ENCODE results near the gene MFSD11. TPM values are rescaled to one million over a fixed set of nuclear protein-coding genes. Genes with fewer than 3 reads are reported as not detected.

Gene MFSD11
- total and polyA plus RNA-seq, 11 donors: 14.3 to 36.5 (median 25.3) TPM

- ATAC-seq (no peak), DNase-seq (peak in 2 of 5 donors; percentile 10 to 22)
- no peak for TF ChIP-seq CTCF (IDR thresholded peaks at IDR 0.05)
- intact Hi-C loops (cut with DNase I): no loop called here
- Histone ChIP-seq H3K4me3 (no peak overlapping the region), H3K27me3 (no peaks in the 10 kb centered on the region), H3K4me1 (peaks cover 13 to 100% (median 88%) of the 10 kb centered on the region in 12 donors), H3K27ac (peak overlapping the region; percentile 53 to 99 (median 93)), H3K9me3 (no peaks in the 10 kb centered on the region), H3K36me3 (peaks cover 0 to 8% (median 0%) of the 10 kb centered on the region in 9 donors)
- WGBS, 4 donors: 45 to 64% (median 60%) methylated on average over 13 of the region's 13 CpGs
Measured at GRCh38 chr17:76690596-76691280, 47.2 kb upstream of the MFSD11 start.

- no peak overlapping the region for H3K4me3 ChIP-seq
- intact Hi-C loops (cut with DNase I): no loop called here
- H3K9me3 ChIP-seq: no peaks in the 10 kb centered on the region
- peak overlapping the region; percentile 67 to 99 (median 93) for H3K27ac ChIP-seq
- H3K4me1 ChIP-seq: peaks cover 19 to 100% (median 88%) of the 10 kb centered on the region in 12 donors
- DNase-seq (peak in 1 of 5 donors; percentile 25), ATAC-seq (peak in 2 of 4 donors; percentile 22 to 49)
- no peak for TF ChIP-seq POLR2A (IDR thresholded peaks at IDR 0.05)
- no peak for TF ChIP-seq CTCF (IDR thresholded peaks at IDR 0.05)
- WGBS, 4 donors: 52 to 65% (median 59%) methylated on average over 14 of the region's 14 CpGs
- H3K27me3 ChIP-seq: no peaks in the 10 kb centered on the region
- H3K36me3 ChIP-seq: peaks cover 0 to 10% (median 0%) of the 10 kb centered on the region in 9 donors
Measured at GRCh38 chr17:76691379-76692191, 46.3 kb upstream of the MFSD11 start.

- H3K4me3 ChIP-seq: no peak overlapping the region
- WGBS, 4 donors: 47 to 52% (median 51%) methylated on average over 16 of the region's 16 CpGs
Measured at GRCh38 chr17:76695059-76695831, 42.7 kb upstream of the MFSD11 start.

More at GRCh38 chr17:76695059-76695831, 42.7 kb upstream of the MFSD11 start:
- peak overlapping the region in 11 of 12 donors; percentile 37 to 99 (median 93) for H3K27ac ChIP-seq
- TF ChIP-seq POLR2A (IDR thresholded peaks at IDR 0.05): no peak
- no peak for TF ChIP-seq CTCF (IDR thresholded peaks at IDR 0.05)
- ATAC-seq: no peak
- no peaks in the 10 kb centered on the region for H3K27me3 ChIP-seq
- intact Hi-C loops (cut with DNase I): no loop called here
- peaks cover 0 to 9% (median 0%) of the 10 kb centered on the region in 9 donors for H3K36me3 ChIP-seq
- peaks cover 34 to 100% (median 89%) of the 10 kb centered on the region in 12 donors for H3K4me1 ChIP-seq
- DNase-seq: peak in 1 of 5 donors; percentile 27
- H3K9me3 ChIP-seq: no peaks in the 10 kb centered on the region

Data from heart left ventricle (tissue), 16 donors.